22Rv1 (cell line): ENCODE measurements around the gene ITPK1.

Experiments used
- H3K27ac ChIP-seq: fragments of 450-650 bp; 2 replicates; pipeline ENCODE4 v1.5.1; 2017
- ZFX ChIP-seq: fragments of 450-650 bp; IDR thresholded peaks from 2 replicates; pipeline ENCODE4 v1.6.1; 2017; ENCODE audit warnings: antibody characterized with exemption, borderline replicate concordance
- TF ChIP-seq, protein P1 (sequence below): fragments of 450-650 bp; IDR thresholded peaks from 2 replicates; pipeline ENCODE4 v1.5.1; 2017; ENCODE audit warnings: mild to moderate bottlenecking

Gene ITPK1

GRCh38 chr14:92987148-92987570 lies 128.6 kb downstream of the ITPK1 start:
- TF ChIP-seq ZFX = no peak
- TF ChIP-seq, protein P1, sequence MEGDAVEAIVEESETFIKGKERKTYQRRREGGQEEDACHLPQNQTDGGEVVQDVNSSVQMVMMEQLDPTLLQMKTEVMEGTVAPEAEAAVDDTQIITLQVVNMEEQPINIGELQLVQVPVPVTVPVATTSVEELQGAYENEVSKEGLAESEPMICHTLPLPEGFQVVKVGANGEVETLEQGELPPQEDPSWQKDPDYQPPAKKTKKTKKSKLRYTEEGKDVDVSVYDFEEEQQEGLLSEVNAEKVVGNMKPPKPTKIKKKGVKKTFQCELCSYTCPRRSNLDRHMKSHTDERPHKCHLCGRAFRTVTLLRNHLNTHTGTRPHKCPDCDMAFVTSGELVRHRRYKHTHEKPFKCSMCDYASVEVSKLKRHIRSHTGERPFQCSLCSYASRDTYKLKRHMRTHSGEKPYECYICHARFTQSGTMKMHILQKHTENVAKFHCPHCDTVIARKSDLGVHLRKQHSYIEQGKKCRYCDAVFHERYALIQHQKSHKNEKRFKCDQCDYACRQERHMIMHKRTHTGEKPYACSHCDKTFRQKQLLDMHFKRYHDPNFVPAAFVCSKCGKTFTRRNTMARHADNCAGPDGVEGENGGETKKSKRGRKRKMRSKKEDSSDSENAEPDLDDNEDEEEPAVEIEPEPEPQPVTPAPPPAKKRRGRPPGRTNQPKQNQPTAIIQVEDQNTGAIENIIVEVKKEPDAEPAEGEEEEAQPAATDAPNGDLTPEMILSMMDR = no peak
- no peak overlapping the region for H3K27ac ChIP-seq

GRCh38 chr14:92986254-92987147 lies 129.2 kb downstream of the ITPK1 start:
- TF ChIP-seq, protein P1 = no peak
- TF ChIP-seq ZFX = no peak
- no peak overlapping the region for H3K27ac ChIP-seq

GRCh38 chr14:92985521-92985920 lies 130.2 kb downstream of the ITPK1 start:
- TF ChIP-seq ZFX = no peak
- TF ChIP-seq, protein P1 = no peak
- H3K27ac ChIP-seq = no peak overlapping the region

DNA sequence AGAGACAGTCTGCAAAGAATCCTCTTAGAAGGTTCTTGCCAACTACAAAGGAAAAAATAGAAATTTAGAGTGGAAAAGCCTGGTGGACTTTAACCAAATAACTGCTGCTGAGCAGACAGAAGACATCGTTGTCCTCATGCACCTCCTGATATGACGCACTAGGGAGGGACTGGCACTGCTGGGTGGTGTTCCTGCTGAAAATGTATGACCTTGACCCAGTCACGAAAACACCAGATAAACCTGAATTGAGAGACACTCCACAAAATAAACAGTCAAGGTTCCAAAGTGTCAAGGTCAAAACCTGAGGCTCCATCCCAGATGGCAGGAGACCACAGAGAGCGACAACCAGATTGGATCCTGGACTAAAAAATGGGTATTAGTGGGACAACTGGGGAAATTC lies 130.8 kb downstream of the ITPK1 start:
- H3K27ac ChIP-seq = no peak overlapping the region
- TF ChIP-seq ZFX = no peak
- TF ChIP-seq, protein P1 = no peak

GRCh38 chr14:92984082-92984788 lies 131.5 kb downstream of the ITPK1 start:
- H3K27ac ChIP-seq = no peak overlapping the region
- TF ChIP-seq ZFX = no peak
- TF ChIP-seq, protein P1 = no peak

DNA sequence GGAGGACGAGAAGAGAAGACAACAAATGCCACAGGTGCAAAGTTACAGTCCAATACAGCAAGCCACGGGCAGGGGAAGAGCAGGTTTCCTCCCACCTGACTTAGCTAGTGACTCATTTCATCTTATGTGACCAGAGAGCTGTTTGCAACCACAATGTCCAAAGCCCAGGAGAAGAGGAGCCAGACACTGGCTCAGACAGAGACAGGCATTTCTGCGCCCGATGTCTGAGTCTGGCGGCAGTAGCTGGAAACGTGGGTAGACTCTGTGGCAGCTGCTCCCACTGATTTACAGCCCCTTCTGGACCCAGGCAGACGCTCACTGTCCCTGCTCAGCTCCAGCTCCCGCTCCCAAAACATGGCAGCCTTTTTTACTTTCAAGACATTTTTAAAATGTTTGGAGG lies 132.8 kb downstream of the ITPK1 start:
- no peak overlapping the region for H3K27ac ChIP-seq

More for the DNA sequence above, 132.8 kb downstream of the ITPK1 start:
- TF ChIP-seq, protein P1 = no peak
- no peak for TF ChIP-seq ZFX
